Activated CD8-positive, alpha-beta memory T cell treated with anti-CD3 and anti-CD28 coated beads, Interleukin-2, amount 10 ng/mL, durations not matched to agents 7 days and 5 days (primary cell): ENCODE measurements around the gene ADAMTS4. TPM values are rescaled to one million over a fixed set of nuclear protein-coding genes. Genes with fewer than 3 reads are reported as not detected.

Experiments
- ATAC-seq: fragments of 150-1000 bp; cut with Tn5 transposase; one replicate; pipeline ENCODE4 v1.10.0; 2021; ENCODE audit warnings: moderate library complexity
- CTCF ChIA-PET: fragments of 350-600 bp; sonication (Branson Sonifier 250); formaldehyde crosslinking; loops from one replicate; lab custom pipeline; 2021; ENCODE audit warnings: antibody characterized with exemption; lab: Charles Lee
- DNase-seq: peaks from one replicate; pipeline ENCODE4 v3.0.0-alpha.2; 2020
- H3K27ac Mint-ChIP-seq: one replicate; pipeline ENCODE4 v1.8.0; 2021; ENCODE audit warnings: mild to moderate bottlenecking, mixed read lengths
- H3K27me3 Mint-ChIP-seq: one replicate; pipeline ENCODE4 v1.8.0; 2021; ENCODE audit warnings: mixed read lengths
- H3K36me3 Mint-ChIP-seq: one replicate; pipeline ENCODE4 v1.8.0; 2021; ENCODE audit warnings: mild to moderate bottlenecking, mixed read lengths
- H3K4me1 Mint-ChIP-seq: one replicate; pipeline ENCODE4 v1.8.0; 2021; ENCODE audit warnings: mixed read lengths
- H3K4me3 Mint-ChIP-seq: one replicate; pipeline ENCODE4 v1.8.0; 2021; ENCODE audit warnings: mild to moderate bottlenecking, moderate library complexity, mixed read lengths
- H3K9me3 Mint-ChIP-seq: one replicate; pipeline ENCODE4 v1.8.0; 2022; ENCODE audit warnings: low read depth, mixed read lengths
- total RNA-seq, 2 experiments: library from RNA; stranded (reverse); gene quantifications; one replicate each; pipeline ENCODE4 v1.2.3, GENCODE V29; 2021

The ADAMTS4 gene
- total RNA-seq, 2 experiments from 2014 or later = 0.30 to 0.38 TPM

DNA sequence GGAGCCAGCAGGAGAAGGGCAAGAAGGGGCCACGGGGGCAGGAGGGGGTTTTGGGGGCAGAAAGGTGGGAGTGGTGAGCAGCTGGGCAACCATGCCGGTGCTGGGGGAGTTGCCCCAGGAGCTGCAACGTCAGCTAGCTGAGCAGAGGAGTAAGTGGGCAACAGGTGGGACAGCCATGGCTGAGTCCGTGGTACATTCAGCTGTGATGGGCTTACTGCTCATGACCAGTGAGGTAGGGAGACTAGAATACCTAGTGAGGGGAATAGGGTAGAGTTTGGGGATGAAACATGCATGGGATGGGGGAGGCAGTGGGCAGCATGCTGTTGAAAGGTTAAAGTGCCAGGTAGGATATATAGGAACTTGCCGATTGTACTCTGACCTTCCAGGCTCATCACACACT is 37.2 kb downstream of the ADAMTS4 start:
- ATAC-seq (no peak), DNase-seq (no peak)
- H3K4me3 Mint-ChIP-seq = no peak overlapping the region
- no peak overlapping the region for H3K27ac Mint-ChIP-seq
- no peaks in the 10 kb centered on the region for H3K9me3 Mint-ChIP-seq
- peaks cover 47% of the 10 kb centered on the region for H3K4me1 Mint-ChIP-seq
- peaks cover 29% of the 10 kb centered on the region for H3K36me3 Mint-ChIP-seq
- CTCF ChIA-PET = interaction anchor here (0.9 to 1.0 kb wide), 2 partner anchors 64 to 221 kb away, joined by 3 read pairs; partner anchors contain the start of gene TOMM40L
- H3K27me3 Mint-ChIP-seq = no peaks in the 10 kb centered on the region

DNA sequence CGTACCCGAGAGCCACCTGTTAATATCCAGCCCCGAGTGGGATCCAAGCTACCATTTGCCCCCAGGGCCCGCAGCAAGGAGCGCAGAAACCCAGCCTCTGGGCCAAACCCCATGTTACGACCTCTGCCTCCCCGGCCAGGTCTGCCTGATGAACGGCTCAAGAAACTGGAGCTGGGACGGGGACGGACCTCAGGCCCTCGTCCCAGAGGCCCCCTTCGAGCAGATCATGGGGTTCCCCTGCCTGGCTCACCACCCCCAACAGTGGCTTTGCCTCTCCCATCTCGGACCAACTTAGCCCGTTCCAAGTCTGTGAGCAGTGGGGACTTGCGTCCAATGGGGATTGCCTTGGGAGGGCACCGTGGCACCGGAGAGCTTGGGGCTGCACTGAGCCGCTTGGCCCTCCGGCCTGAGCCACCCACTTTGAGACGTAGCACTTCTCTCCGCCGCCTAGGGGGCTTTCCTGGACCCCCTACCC is 38.1 kb downstream of the ADAMTS4 start:
- H3K4me1 Mint-ChIP-seq = peaks cover 44% of the 10 kb centered on the region
- DNase-seq = no peak
- no peaks in the 10 kb centered on the region for H3K9me3 Mint-ChIP-seq
- peak overlapping the region; percentile 76 for H3K4me3 Mint-ChIP-seq
- ATAC-seq = no peak
- CTCF ChIA-PET = interaction anchor here (0.8 kb wide), 1 partner anchor 20 kb away, joined by 4 read pairs; no protein-coding TSS in a partner anchor
- peak overlapping the region; percentile 21 for H3K27ac Mint-ChIP-seq
- peaks cover 29% of the 10 kb centered on the region for H3K36me3 Mint-ChIP-seq
- H3K27me3 Mint-ChIP-seq = no peaks in the 10 kb centered on the region

- Mint-ChIP-seq H3K27me3 (no peaks in the 10 kb centered on the region), H3K4me1 (peaks cover 45% of the 10 kb centered on the region), H3K9me3 (no peaks in the 10 kb centered on the region), H3K36me3 (peaks cover 32% of the 10 kb centered on the region), H3K4me3 (peak overlapping the region; percentile 76), H3K27ac (peak overlapping the region; percentile 78)
- ATAC-seq = no peak
- CTCF ChIA-PET = no interaction called here
- no peak for DNase-seq
Measured at GRCh38 chr1:161159913-161160243, 39.0 kb downstream of the ADAMTS4 start.

- peaks cover 46% of the 10 kb centered on the region for H3K4me1 Mint-ChIP-seq
- ATAC-seq (peak; percentile 95), DNase-seq (peak; percentile 95)
- peak within 1 kb of the TSS; percentile 82 for H3K27ac Mint-ChIP-seq
- H3K9me3 Mint-ChIP-seq = no peaks in the 10 kb centered on the region
- peak within 1 kb of the TSS; percentile 76 for H3K4me3 Mint-ChIP-seq
- CTCF ChIA-PET = interaction anchor here (1.0 to 1.3 kb wide), 2 partner anchors 27 to 41 kb away, joined by 3 to 5 read pairs; partner anchors contain the start of genes DEDD, NIT1 and PFDN2
- no peaks in the 10 kb centered on the region for H3K27me3 Mint-ChIP-seq
- peaks cover 33% of the 10 kb centered on the region for H3K36me3 Mint-ChIP-seq
Measured at GRCh38 chr1:161159087-161159912, 39.6 kb downstream of the ADAMTS4 start, which contains the start of gene USP21. Gene USP21, plus strand, starts transcription at chr1:161159500. Its CDS starts 1,141 bp downstream, at chr1:161160641.

GRCh38 chr1:161158316-161159010 is 40.4 kb downstream of the ADAMTS4 start:
- Mint-ChIP-seq H3K27ac (peak overlapping the region; percentile 82), H3K4me3 (peak overlapping the region; percentile 76), H3K27me3 (no peaks in the 10 kb centered on the region), H3K9me3 (no peaks in the 10 kb centered on the region), H3K36me3 (peaks cover 28% of the 10 kb centered on the region), H3K4me1 (peaks cover 49% of the 10 kb centered on the region)
- CTCF ChIA-PET = interaction anchor here (0.6 to 5.8 kb wide), 5 partner anchors 8 to 67 kb away, joined by 3 to 41 read pairs (median 3); partner anchors contain the start of genes DEDD, NDUFS2, NIT1 and PFDN2
- DNase-seq = no peak
- ATAC-seq = no peak

- Mint-ChIP-seq H3K27me3 (no peaks in the 10 kb centered on the region), H3K4me3 (no peak overlapping the region), H3K4me1 (peaks cover 45% of the 10 kb centered on the region), H3K36me3 (peaks cover 24% of the 10 kb centered on the region), H3K9me3 (no peaks in the 10 kb centered on the region), H3K27ac (peak overlapping the region; percentile 82)
- CTCF ChIA-PET = interaction anchor here (0.9 to 5.8 kb wide), 4 partner anchors 8 to 88 kb away, joined by 3 to 41 read pairs (median 4); partner anchors contain the start of genes ARHGAP30, NDUFS2, NIT1 and PFDN2
- ATAC-seq (no peak), DNase-seq (no peak)
Measured at GRCh38 chr1:161157867-161158266, 41.0 kb downstream of the ADAMTS4 start.

DNA sequence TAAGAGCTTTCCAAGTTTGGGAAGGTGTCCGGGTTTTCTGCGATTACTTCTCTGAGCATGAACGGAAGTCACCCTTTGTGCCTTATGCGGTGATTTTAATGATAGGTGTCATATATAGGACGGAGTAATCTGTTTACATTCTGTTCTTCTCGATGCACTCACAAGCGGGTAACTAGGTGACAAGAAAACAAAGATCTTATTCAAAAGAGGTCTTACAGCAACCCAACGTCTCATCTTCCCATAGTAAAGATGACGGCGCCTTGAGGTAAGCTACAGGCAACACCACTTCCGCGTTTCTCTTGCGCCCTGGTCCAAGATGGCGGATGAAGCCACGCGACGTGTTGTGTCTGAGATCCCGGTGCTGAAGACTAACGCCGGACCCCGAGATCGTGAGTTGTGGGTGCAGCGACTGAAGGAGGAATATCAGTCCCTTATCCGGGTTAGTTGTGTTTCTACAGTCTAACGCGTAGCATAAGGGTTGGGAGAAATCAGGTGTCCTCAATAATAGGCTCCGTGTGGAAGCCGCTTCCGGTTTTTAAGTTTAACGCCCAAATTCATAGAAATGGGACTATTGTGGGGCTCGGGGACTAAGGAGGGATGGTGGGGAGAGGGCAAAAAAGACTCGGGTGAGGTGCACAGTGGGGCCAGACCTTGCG is 45.0 kb downstream of the ADAMTS4 start, which contains the start of gene UFC1:
Gene UFC1, plus strand, starts transcription at position 297 of the 656 bp plus-strand sequence. Its CDS starts 20 bp downstream, at position 317.
- H3K4me1 Mint-ChIP-seq = peaks cover 23% of the 10 kb centered on the region
- ATAC-seq (peak; percentile 95), DNase-seq (peak; percentile 92)
- H3K27ac Mint-ChIP-seq = peak within 1 kb of the TSS; percentile 100
- CTCF ChIA-PET = interaction anchor here (0.7 to 5.8 kb wide), 7 partner anchors 12 to 163 kb away, joined by 3 to 41 read pairs (median 4); partner anchors contain the start of genes PPOX and TOMM40L
- H3K27me3 Mint-ChIP-seq = no peaks in the 10 kb centered on the region
- H3K4me3 Mint-ChIP-seq = peak within 1 kb of the TSS; percentile 99
- peaks cover 20% of the 10 kb centered on the region for H3K36me3 Mint-ChIP-seq
- H3K9me3 Mint-ChIP-seq = no peaks in the 10 kb centered on the region

DNA sequence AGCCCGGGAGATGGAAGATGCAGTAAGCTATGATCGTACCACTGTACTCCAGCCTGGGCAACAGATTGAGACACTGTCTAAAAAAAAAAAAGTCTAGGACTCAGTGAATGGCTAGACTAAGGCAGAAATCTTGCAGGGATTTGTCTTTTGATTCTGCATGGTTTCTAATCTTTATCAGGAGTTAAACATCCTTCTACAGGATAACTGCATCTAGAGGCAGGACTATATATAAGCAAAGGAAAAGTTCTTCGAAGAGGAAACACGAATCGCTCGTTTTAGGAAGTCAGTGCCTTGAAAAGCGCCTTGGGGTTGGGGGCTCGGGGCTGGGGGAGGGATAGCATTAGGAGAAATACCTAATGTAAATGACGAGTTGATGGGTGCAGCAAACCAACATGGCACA is 45.7 kb downstream of the ADAMTS4 start:
- ATAC-seq = no peak
- CTCF ChIA-PET = interaction anchor here (0.8 to 5.8 kb wide), 5 partner anchors 13 to 153 kb away, joined by 3 to 41 read pairs (median 5); partner anchors contain the start of genes PPOX and TOMM40L
- H3K4me1 Mint-ChIP-seq = peaks cover 19% of the 10 kb centered on the region

DNA sequence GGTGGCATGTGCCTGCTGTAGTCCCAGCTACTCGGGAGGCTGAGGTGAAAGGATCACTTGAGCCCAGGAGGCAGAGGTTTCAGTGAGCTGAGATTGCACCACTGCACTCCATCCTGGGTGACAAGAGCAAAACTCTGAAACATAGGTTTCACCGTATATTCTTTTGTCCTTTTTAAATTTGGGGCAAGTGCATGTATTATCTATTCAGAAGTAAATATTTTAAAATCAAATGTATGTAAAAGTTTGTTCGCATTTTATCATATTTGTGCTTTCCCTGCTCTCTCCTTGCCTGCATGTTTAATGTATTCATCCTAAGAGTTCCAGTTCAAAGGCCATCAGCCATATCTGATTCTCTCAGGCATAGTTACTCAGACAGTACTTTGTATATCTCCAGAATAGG is 53.0 kb downstream of the ADAMTS4 start:
- Mint-ChIP-seq H3K27me3 (no peaks in the 10 kb centered on the region), H3K36me3 (no peaks in the 10 kb centered on the region)
- CTCF ChIA-PET = interaction anchor here (1.2 to 1.7 kb wide), 2 partner anchors 13 to 148 kb away, joined by 3 to 4 read pairs; no protein-coding TSS in a partner anchor

More for the DNA sequence above, 45.7 kb downstream of the ADAMTS4 start:
- Mint-ChIP-seq H3K27me3 (no peaks in the 10 kb centered on the region), H3K4me3 (peak overlapping the region; percentile 99), H3K9me3 (no peaks in the 10 kb centered on the region), H3K27ac (peak overlapping the region; percentile 100), H3K36me3 (peaks cover 15% of the 10 kb centered on the region)
- no peak for DNase-seq

DNA sequence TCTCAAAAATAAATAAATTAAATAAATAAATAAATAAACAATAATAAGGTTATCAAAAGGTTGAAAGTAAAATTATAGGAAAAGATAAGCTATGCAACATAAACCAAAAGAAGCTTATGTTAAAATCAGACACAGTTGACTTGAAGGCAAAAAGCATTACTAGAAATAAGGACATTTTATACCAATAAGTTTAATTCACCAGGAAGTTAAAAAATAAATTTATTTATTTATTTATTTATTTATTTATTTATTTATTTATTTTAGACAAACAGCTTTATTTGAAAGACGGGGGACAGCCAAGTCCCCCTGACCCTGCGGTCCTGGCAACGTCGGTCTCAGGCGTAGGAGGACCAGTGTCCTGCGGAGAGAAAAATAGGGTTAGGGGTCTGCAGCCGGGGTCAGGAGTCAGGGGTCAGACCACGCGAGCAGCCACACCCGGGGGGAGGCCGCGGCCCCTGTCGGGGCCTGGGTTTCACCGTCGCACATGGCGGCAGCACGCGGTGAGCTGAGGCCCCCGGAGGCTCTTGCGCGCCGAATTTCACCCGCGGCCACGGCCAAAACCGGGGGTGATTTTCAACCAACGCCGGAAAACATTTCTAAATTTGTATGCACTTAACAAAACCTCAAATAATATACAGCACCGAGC is 58.0 kb downstream of the ADAMTS4 start:
- Mint-ChIP-seq H3K36me3 (peaks cover 1% of the 10 kb centered on the region), H3K4me3 (no peak overlapping the region), H3K4me1 (no peaks in the 10 kb centered on the region), H3K9me3 (no peaks in the 10 kb centered on the region), H3K27ac (no peak overlapping the region), H3K27me3 (no peaks in the 10 kb centered on the region)
- ATAC-seq = no peak
- no peak for DNase-seq
- CTCF ChIA-PET = interaction anchor here (0.8 to 2.6 kb wide), 13 partner anchors 8 to 305 kb away, joined by 3 to 8 read pairs (median 3); partner anchors contain the start of genes DEDD, NIT1, PFDN2 and UFC1

More for the DNA sequence above, 53.0 kb downstream of the ADAMTS4 start:
- Mint-ChIP-seq H3K9me3 (no peaks in the 10 kb centered on the region), H3K4me3 (no peak overlapping the region), H3K4me1 (no peaks in the 10 kb centered on the region), H3K27ac (no peak overlapping the region)
- no peak for DNase-seq
- no peak for ATAC-seq

- DNase-seq = no peak
- H3K9me3 Mint-ChIP-seq = no peaks in the 10 kb centered on the region
- CTCF ChIA-PET = interaction anchor here (1.2 to 2.6 kb wide), 3 partner anchors 68 to 145 kb away, joined by 3 to 8 read pairs (median 5); no protein-coding TSS in a partner anchor
Measured at GRCh38 chr1:161139766-161140165, 59.1 kb downstream of the ADAMTS4 start.

GRCh38 chr1:161138431-161138830 is 60.4 kb downstream of the ADAMTS4 start:
- peaks cover 5% of the 10 kb centered on the region for H3K4me1 Mint-ChIP-seq
- H3K4me3 Mint-ChIP-seq = no peak overlapping the region

More at GRCh38 chr1:161139766-161140165, 59.1 kb downstream of the ADAMTS4 start:
- Mint-ChIP-seq H3K36me3 (peaks cover 6% of the 10 kb centered on the region), H3K27ac (no peak overlapping the region), H3K4me1 (peaks cover 5% of the 10 kb centered on the region), H3K4me3 (no peak overlapping the region), H3K27me3 (no peaks in the 10 kb centered on the region)
- peak; percentile 53 for ATAC-seq

More at GRCh38 chr1:161138431-161138830, 60.4 kb downstream of the ADAMTS4 start:
- Mint-ChIP-seq H3K27me3 (no peaks in the 10 kb centered on the region), H3K36me3 (peaks cover 6% of the 10 kb centered on the region), H3K27ac (peak overlapping the region; percentile 3), H3K9me3 (no peaks in the 10 kb centered on the region)
- CTCF ChIA-PET = interaction anchor here (1.2 to 2.0 kb wide), 4 partner anchors 21 to 143 kb away, joined by 3 to 7 read pairs (median 4); no protein-coding TSS in a partner anchor
- no peak for ATAC-seq
- DNase-seq = no peak
